IPS DF 6.9 (cell line): ENCODE measurements around the gene CLDN9.

Experiments used
- DNase-seq: peaks from one replicate; pipeline ENCODE4 v3.0.0-alpha.2; 2013; ENCODE audit warnings: low read depth, low spot score
- H3K27ac ChIP-seq: one replicate; pipeline ENCODE4 v1.5.1; 2013; ENCODE audit warnings: low read length, control low read depth
- H3K27me3 ChIP-seq: 2 replicates; pipeline ENCODE4 v1.6.1; 2013; ENCODE audit warnings: mild to moderate bottlenecking, low read length; ENCODE audit not compliant: control insufficient read depth, insufficient read depth
- H3K36me3 ChIP-seq: 2 replicates; pipeline ENCODE4 v1.6.1; 2013; ENCODE audit warnings: low read length; ENCODE audit not compliant: control insufficient read depth, insufficient read depth
- H3K4me1 ChIP-seq: 2 replicates; pipeline ENCODE4 v1.6.1; 2013; ENCODE audit warnings: low read length; ENCODE audit not compliant: control insufficient read depth, insufficient read depth
- H3K4me3 ChIP-seq: 2 replicates; pipeline ENCODE4 v1.5.1; 2013; ENCODE audit warnings: mild to moderate bottlenecking, low read length
- H3K9me3 ChIP-seq: 2 replicates; pipeline ENCODE4 v1.6.1; 2013; ENCODE audit warnings: low read length, inconsistent platforms; ENCODE audit not compliant: control insufficient read depth, insufficient read depth
- WGBS: extraction: QIAGEN DNeasy Blood & Tissue Kit; methylation state at CpG from one replicate; pipeline ENCODE4 v1.1.7; 2013; ENCODE audit warnings: mixed read lengths, missing lambda C conversion rate; ENCODE audit not compliant: insufficient read length, insufficient coverage; 5-methylcytosine and 5-hydroxymethylcytosine counted together

CLDN9 gene

DNA sequence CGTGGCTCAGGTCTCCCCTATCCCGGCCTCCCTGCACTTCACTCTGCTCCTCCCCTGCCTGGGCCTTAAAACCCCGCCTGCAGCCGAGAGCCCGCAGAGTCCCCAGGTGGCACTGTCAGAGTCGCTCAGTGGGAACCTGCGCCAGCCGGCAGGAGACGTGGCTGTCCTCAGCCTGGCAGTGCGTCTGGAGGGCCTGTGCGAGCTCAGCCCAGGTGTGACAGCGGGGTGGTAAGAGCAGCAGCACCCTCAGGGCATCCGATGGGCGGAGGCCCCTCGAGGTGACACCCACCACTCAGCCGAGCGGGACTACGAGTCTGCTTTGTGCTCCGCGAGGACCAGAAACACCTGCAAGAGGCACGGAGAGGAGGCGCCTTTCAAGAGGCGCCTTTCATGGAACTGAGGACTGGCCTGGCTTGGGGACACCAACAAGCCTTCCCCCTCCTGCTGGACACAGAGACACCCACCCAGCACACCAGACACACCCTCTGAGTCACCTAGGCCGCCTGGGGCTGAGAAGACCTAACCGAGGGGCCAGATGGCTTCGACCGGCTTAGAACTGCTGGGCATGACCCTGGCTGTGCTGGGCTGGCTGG is at the start of gene CLDN9:
CLDN9 (plus strand) TSS at position 96 of the 593 bp plus-strand sequence; CDS start at position 536, 440 bp downstream.
- peaks cover 34% of the 10 kb centered on the region for H3K4me1 ChIP-seq
- no peak for DNase-seq
- H3K27ac ChIP-seq = no peak within 1 kb of the TSS
- peak within 1 kb of the TSS; percentile 14; the same call in 1 of the 2 replicates for H3K4me3 ChIP-seq
- peaks cover 10% of the 10 kb centered on the region for H3K36me3 ChIP-seq
- H3K27me3 ChIP-seq = no peaks in the 10 kb centered on the region
- WGBS = no CpG with 5 or more reads among the region's 27 CpGs
- no peaks in the 10 kb centered on the region for H3K9me3 ChIP-seq

GRCh38 chr16:2963074-2963722 is 49.5 kb upstream of the CLDN9 start:
- Histone ChIP-seq H3K27me3 (no peaks in the 10 kb centered on the region; the same call in 1 of the 2 replicates), H3K4me1 (peaks cover 7% of the 10 kb centered on the region), H3K4me3 (peak overlapping the region; percentile 68; the same call in 1 of the 2 replicates), H3K36me3 (no peaks in the 10 kb centered on the region), H3K27ac (no peak overlapping the region), H3K9me3 (no peaks in the 10 kb centered on the region)
- no CpG with 5 or more reads among the region's 40 CpGs for WGBS
- DNase-seq = no peak

- peaks cover 11% of the 10 kb centered on the region for H3K4me1 ChIP-seq
- no peak within 1 kb of the TSS for H3K27ac ChIP-seq
- DNase-seq = no peak
- H3K36me3 ChIP-seq = no peaks in the 10 kb centered on the region
- no peaks in the 10 kb centered on the region for H3K9me3 ChIP-seq
- H3K4me3 ChIP-seq = peak within 1 kb of the TSS; percentile 68
- WGBS = no CpG with 5 or more reads among the region's 60 CpGs
- H3K27me3 ChIP-seq = no peaks in the 10 kb centered on the region; the same call in 1 of the 2 replicates
Measured at GRCh38 chr16:2963723-2964474, 48.8 kb upstream of the CLDN9 start, which contains the start of gene KREMEN2. KREMEN2 (plus strand) TSS chr16:2964275; CDS start chr16:2964521, 246 bp downstream.

- Histone ChIP-seq H3K36me3 (no peaks in the 10 kb centered on the region; the same call in 1 of the 2 replicates), H3K9me3 (no peaks in the 10 kb centered on the region), H3K27me3 (no peaks in the 10 kb centered on the region; the same call in 1 of the 2 replicates), H3K4me3 (peak overlapping the region; percentile 68), H3K27ac (no peak overlapping the region), H3K4me1 (peaks cover 11% of the 10 kb centered on the region)
- no peak for DNase-seq
- WGBS = no CpG with 5 or more reads among the region's 68 CpGs
Measured at GRCh38 chr16:2964475-2965336, 48.0 kb upstream of the CLDN9 start.

DNA sequence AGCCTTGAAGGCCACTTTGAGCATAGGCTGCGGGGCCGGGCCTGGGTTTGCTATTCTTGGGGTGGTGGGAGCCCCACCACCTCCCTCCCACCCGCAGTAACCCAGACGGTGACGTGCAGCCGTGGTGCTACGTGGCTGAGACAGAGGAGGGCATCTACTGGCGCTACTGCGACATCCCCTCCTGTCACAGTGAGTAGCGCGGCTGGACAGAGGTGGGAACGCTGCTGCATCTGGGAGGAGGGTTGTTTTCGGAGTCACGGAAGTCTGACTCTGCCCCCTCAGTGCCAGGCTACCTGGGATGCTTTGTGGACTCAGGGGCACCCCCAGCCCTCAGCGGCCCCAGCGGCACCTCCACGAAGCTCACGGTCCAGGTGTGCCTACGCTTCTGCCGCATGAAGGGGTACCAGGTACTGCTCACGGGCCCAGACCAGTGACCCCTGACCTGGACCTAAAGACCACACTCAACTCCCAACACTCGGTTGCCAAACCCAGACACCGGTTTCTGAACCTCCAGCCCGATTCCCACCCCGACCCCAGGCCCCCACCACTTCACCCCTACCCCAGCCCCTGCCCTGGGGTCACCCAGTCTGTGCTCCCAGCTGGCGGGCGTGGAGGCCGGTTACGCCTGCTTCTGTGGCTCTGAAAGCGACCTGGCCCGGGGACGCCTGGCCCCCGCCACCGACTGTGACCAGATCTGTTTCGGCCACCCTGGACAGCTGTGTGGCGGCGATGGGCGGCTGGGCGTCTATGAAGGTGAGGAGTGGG is 46.5 kb upstream of the CLDN9 start:
- DNase-seq = no peak
- H3K36me3 ChIP-seq = no peaks in the 10 kb centered on the region; the same call in 1 of the 2 replicates
- H3K4me1 ChIP-seq = peaks cover 11% of the 10 kb centered on the region
- H3K9me3 ChIP-seq = no peaks in the 10 kb centered on the region
- no peaks in the 10 kb centered on the region; the same call in 1 of the 2 replicates for H3K27me3 ChIP-seq
- H3K27ac ChIP-seq = no peak overlapping the region
- no CpG with 5 or more reads among the region's 39 CpGs for whole genome bisulfite sequencing
- no peak overlapping the region; the same call in 1 of the 2 replicates for H3K4me3 ChIP-seq

- no peaks in the 10 kb centered on the region for H3K9me3 ChIP-seq
- no CpG with 5 or more reads among the region's 46 CpGs for WGBS
- DNase-seq = no peak
- H3K4me1 ChIP-seq = peaks cover 11% of the 10 kb centered on the region
- H3K27me3 ChIP-seq = no peaks in the 10 kb centered on the region; the same call in 1 of the 2 replicates
- no peak overlapping the region for H3K27ac ChIP-seq
- H3K4me3 ChIP-seq = peak overlapping the region; percentile 22; the same call in 1 of the 2 replicates
- H3K36me3 ChIP-seq = peaks cover 2% of the 10 kb centered on the region; the same call in 1 of the 2 replicates
Measured at GRCh38 chr16:2966808-2967191, 45.9 kb upstream of the CLDN9 start.

GRCh38 chr16:2967211-2967631 is 45.5 kb upstream of the CLDN9 start:
- Histone ChIP-seq H3K4me1 (peaks cover 9% of the 10 kb centered on the region), H3K27me3 (no peaks in the 10 kb centered on the region; the same call in 1 of the 2 replicates), H3K9me3 (no peaks in the 10 kb centered on the region), H3K36me3 (peaks cover 6% of the 10 kb centered on the region; the same call in 1 of the 2 replicates), H3K4me3 (peak overlapping the region; percentile 22; the same call in 1 of the 2 replicates), H3K27ac (no peak overlapping the region)
- DNase-seq = no peak
- WGBS = no CpG with 5 or more reads among the region's 51 CpGs

DNA sequence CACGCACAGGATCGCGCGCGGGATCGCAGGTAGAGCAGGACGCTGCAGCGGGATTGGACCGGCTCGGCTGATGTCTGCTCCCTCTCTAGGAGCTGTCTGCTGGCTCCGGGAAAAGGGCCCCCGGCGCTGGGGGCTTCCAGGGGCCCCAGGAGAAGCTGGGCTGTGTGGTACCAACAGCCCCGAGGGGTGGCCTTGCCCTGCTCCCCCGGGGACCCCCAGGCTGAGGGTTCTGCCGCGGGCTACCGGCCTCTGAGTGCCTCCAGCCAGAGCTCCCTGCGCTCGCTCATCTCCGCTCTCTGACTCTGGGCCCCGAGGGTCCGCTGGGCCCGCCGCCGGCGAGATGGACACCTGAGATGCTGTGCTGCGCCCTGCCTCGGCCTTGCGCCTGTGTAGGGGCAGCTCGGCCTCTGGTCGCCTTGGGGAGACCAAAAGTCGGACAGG is 45.0 kb upstream of the CLDN9 start:
- no CpG with 5 or more reads among the region's 33 CpGs for WGBS
- no peak overlapping the region for H3K4me3 ChIP-seq
- H3K36me3 ChIP-seq = peaks cover 9% of the 10 kb centered on the region; the same call in 1 of the 2 replicates
- peaks cover 6% of the 10 kb centered on the region for H3K4me1 ChIP-seq
- no peak for DNase-seq
- H3K9me3 ChIP-seq = no peaks in the 10 kb centered on the region
- H3K27ac ChIP-seq = no peak overlapping the region
- H3K27me3 ChIP-seq = no peaks in the 10 kb centered on the region; the same call in 1 of the 2 replicates

GRCh38 chr16:2968368-2968737 is 44.4 kb upstream of the CLDN9 start:
- H3K4me3 ChIP-seq = peak overlapping the region; percentile 92; the same call in 1 of the 2 replicates
- no peak overlapping the region for H3K27ac ChIP-seq
- H3K4me1 ChIP-seq = peaks cover 6% of the 10 kb centered on the region
- no peak for DNase-seq
- H3K36me3 ChIP-seq = peaks cover 9% of the 10 kb centered on the region; the same call in 1 of the 2 replicates
- H3K27me3 ChIP-seq = no peaks in the 10 kb centered on the region; the same call in 1 of the 2 replicates
- no peaks in the 10 kb centered on the region for H3K9me3 ChIP-seq
- WGBS = no CpG with 5 or more reads among the region's 18 CpGs
